GM21619 (cell line): ENCODE data around the gene DZIP1L.

Source experiments
- ATAC-seq: cut with Tn5 transposase; IDR thresholded peaks from one replicate; pipeline ENCODE4 v1.9.1; 2021; ENCODE audit not compliant: unreplicated experiment

DZIP1L gene

DNA sequence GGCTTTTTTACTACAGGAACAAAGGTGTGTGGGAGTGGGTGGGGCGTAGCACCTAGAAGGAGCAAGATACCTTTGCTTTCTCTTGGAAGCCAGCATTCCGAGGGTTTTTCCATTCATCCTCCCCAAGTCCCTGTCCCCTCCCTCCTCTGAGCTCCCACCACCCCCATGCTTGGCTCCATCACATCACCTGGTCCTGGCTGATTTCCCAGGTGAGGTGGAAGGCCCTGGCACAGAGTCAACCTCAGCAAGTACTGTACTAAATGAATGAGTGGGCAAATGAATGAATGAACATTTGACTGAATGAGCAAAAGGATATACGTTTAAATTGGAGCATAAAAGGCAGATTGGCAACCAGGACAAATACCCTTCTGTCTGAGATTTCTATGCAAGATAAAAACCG lies 45.4 kb downstream of the DZIP1L start:
- no peak for ATAC-seq

DNA sequence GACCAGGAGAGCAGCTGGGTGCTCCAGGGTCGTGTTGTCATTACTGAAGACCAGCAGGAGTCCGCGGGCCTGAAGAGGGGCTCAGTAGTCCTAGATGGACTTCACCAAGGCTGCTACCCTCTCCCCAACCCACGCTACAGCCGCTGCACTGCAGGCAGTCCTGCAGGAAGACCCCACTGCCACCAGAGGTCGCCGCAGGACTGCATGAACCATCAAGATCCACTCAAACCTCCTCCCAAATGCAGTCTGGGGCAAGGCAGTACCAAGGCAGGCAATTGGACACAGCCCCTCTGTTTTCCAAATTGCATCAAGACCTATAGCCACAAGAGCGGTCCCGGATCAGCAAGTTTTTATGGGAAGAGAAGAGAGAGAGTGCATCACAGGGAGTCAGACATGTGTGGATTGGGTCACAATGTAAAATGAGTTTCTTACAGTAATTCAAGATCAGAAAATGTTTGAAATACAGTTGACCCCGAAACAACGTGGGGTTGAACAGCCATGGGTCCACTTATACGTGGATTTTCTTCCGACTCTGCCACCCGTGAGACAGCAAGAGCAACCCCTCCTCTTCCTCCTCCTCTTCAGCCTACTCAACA lies 46.7 kb downstream of the DZIP1L start:
- peak; percentile 52 for ATAC-seq

DNA sequence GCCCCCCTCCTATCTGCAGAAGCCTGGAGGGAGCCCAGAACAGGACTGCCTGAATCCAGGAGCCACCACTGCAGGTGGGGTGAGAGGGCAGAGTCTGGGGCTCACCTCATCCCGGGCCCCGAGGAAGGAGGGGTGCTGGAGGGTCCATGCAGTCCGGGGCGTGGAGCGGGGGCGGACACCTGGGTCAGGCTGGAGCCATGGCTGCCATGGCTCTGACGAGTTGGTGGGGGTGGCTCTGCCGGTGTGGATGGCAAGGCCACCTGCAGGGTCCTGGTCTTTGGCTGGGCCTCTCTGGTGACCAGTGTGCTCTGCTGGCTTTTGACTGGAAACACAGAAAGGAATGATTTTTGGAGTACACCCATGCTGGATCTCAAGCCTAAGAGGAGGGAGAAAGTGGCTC lies 47.4 kb downstream of the DZIP1L start:
- ATAC-seq = no peak

DNA sequence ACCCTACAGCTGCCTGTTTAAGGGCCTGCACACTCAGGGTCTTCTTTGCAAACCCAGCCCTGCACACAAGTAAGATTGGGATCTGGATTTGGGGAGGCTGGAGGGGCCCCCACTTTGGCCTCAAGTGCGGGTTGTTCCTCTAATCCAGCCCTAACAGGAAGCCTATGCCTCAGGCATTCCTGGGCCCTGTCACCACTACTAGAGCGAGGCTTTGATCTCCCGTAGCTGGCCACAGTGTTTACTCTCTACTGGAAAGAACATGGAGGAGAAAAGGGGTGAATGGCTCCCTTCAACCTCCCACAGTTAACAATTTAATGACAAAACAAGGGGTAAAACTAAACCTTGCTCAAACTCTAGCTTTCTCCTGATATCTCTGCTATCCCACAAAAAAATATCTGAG lies 48.4 kb downstream of the DZIP1L start:
- no peak for ATAC-seq

DNA sequence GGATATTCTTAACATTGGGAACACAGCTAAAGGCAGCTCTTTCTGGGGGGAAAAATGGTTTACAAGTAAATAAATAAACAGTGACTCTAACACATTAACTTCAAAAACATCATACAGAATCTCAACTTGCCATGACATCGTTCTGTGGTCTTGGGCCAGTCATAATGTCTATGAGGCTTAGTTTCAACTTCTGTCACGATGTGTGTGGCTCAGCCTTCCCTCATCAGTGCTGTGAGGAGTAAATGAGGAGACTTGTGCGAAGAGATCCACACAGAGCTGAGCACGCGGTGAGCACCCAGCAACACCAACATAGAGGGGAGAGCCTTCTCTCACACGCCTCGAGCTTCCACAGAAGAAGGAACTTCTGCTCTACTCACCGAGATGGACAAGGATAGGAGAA lies 49.0 kb downstream of the DZIP1L start:
- ATAC-seq = peak; percentile 93

DNA sequence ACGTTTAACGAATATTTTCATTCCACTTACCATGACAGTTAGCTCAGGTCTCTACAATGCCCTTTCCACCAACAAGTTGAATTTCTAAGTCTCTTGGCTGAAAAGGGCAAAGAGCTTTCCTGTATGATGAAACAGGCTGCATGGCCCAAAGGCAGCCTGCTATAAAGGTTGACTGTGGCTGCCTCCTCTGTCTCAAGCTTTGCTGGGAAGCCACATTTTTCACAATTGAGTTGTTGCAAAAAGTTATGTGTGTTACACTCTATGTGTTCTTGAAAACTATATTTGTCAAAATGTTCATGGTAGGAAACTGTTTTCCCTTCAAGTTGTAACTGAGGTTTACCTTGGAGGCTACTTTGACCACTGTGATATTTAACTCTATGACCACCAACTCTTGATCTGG lies 49.5 kb downstream of the DZIP1L start:
- no peak for ATAC-seq

DNA sequence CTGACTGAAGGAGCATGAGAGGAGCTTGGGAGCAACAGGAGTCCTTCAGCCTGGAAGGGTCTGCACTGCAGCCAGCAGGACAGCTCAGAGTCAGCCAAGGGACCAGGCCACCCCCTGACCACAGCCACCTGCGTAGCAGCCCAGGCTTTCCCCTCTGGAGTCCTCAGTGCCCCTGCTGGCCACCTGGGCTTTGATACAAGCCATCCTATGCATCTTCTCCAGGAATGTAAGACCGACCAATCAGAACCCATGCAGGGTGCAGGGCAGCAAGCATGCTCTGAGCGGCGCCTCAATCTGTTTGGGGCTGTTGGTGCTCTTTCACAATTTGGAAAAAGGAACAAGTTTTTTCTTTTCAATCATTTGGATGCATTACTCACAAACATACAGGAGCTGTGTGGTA lies 52.0 kb downstream of the DZIP1L start:
- ATAC-seq = no peak

DNA sequence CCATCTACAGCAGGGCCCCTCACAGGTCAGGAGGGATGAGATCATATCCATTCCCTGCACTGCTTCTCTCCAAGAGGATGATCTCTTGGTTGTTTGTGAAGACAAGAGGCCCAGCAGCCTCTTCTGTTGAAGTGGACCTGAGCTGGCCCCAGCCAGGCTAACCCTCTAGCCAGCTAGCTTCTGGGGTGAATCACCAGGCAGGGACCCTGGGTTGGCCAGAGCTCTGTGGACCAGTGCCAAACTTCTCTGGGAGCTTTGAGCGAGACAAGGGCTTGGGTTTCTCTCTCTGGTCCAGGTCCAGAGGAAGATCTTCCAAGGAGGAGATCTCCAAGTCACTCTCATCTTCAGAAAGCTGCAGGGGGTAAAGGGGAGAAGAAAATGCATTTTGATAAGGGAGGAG lies 52.8 kb downstream of the DZIP1L start:
- no peak for ATAC-seq

DNA sequence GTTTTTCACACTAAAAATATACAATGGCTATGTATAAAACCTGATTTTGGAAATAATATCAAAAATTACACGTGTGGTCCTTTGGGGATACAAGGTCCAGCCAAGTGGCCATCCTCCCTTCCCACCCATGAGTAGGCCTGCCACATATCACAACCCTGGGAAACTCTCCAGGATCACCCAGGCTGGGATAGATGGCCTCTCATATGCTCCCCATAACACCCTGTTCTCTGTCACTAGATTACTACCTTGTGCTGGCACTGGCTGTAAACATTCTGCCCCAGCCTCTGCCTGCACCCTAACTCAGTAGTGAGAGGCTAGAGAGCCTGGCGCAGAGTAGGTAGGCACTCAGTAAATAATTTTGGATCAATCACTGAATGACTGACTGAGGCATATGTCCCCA lies 53.4 kb downstream of the DZIP1L start:
- ATAC-seq = no peak

DNA sequence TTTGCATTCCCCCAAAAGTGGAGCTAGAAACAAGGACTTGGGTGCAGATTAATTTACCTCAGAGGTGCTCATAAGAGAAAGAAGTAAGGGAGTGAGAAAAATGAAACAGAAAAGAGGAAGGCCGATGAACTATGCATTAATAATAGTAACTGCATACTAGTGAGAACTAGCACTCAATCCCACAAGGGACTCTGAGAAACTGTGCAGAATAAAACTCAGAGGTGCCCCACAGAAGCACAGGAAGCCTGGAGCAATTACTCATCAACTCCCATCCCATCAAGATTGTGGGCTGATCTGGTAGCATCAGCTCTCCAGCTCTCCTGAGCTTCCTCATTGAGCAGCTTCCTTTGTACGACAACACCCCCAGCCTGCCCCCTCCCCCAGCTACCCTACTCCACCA lies 54.6 kb downstream of the DZIP1L start:
- peak; percentile 67 for ATAC-seq

DNA sequence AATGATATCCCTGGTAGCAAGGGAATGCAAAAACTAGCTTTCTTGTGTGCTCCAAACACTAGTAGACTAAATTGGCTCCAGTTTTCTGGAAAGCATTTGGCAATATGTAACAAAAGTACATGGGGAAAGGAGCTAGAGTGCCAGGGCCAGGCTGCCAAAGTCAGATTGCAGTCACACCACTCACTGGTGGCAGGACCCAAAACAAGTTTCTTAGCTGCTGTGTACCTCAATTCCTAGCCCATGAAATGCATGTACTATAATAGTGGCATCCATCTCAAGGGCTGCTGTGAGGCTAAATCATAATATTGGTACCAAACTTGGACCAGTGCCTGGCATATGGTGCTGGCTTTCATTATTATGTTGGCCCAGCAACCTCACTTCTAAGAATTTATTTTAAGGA lies 56.1 kb downstream of the DZIP1L start:
- no peak for ATAC-seq

DNA sequence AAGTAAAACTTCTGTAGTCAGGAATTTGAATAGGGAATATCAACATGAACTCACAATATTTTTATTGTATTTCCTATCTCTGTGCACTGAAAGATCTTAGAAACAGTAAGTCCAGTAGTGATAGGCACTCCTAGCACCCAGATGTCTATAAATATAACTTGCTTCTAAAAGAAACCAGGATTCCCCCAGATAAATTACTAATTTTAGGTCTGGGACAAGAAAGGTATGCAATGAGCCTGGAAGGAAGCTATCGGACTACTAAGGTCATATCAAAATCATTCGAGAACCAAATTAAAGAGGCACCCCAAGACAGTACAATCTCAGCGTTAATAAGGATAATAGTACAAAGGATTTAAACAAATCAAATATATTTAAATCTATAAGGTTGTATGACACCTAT lies 58.0 kb downstream of the DZIP1L start:
- ATAC-seq = no peak

DNA sequence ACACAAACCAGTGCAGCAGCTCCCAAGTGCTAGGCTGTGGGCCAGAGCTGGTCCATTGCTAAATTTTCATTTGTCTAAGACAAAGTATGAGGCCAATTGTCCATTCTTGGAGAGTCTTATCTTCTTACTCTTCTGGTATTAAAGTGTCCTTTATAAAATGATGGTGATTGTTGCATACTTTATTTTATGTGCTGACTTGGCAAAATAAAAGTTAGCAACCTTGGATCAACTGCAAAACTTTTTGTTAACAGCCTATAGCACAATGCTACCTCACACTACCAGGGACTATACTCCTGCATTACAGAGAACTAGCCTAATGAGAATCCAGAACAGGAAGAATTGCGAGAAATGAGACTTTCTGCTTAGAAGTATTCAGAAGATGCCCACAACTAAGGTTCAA lies 61.4 kb downstream of the DZIP1L start:
- ATAC-seq = no peak

DNA sequence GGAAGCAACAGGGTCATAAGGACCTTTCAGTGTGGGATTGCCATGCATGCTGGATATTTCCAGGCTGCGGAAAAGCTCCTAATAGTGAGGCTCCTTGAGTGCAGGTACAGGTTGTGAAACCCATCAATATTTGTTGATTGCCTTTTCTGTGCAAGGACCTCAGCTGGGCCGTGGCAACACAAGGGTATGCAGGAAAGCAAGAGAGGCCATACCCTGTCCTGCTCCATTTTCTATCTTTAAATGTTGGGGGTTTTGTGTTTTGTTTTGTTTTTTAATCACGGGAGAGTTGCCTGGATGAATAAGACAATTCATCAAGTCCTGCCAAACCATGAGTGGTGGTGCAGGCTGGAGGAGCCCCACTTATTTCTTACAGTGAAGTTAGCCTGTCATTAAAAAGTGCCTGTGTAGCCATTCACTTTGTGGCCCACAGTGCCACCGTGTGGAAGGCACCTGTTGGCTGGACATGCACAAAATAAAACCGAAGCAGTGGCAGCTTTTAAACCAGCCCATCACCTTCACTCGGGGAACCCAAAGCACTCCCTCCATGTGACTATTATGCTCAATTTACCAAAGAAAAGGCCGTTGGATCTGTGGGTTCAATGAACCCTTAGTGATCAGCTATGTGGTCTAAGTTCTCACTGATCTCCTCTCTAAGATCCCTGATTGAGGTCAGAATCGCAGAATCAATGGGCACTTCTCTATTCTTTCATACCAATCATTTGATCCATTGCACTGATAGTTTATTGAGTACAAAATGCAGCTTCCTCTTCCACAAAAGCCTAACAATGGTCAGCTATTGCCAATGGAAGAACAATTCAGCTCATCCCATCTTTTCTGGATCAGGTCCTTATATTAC lies 63.2 kb downstream of the DZIP1L start:
- peak; percentile 76 for ATAC-seq

DNA sequence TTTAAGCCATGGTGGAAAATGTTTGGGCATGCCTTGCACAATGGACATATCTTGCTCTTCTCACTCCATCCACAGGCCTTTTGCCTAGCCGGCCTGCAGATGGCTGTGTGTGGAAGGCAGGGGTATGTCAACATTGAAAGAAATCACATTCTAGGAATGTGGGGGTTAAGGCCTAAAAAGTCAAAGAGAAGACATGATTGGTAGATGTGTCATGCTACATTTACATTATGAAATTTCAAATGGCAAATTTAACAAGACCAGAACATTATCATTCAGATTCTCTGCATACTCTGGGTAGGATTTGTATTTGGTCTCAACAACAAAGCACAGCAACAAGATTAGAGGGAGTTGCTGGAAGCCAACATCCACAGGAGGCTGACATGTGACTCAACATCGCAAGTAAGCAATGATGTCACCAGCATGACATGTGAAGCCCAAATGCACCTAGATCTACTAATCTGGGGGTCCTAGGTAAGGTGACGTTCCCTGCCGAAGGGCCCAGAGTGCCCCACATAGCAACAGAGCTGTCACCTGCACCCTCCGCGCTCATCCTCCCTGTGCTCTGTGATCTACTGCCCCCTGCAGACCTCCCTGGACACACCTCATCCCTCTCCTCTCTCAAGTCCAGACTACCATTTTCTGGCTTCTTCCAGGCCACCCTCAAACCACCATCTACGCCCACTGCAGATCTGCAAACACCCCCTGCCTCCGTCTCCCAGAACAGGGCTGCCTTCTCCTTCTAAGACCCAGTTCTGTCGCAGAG lies 66.1 kb downstream of the DZIP1L start:
- ATAC-seq = no peak

DNA sequence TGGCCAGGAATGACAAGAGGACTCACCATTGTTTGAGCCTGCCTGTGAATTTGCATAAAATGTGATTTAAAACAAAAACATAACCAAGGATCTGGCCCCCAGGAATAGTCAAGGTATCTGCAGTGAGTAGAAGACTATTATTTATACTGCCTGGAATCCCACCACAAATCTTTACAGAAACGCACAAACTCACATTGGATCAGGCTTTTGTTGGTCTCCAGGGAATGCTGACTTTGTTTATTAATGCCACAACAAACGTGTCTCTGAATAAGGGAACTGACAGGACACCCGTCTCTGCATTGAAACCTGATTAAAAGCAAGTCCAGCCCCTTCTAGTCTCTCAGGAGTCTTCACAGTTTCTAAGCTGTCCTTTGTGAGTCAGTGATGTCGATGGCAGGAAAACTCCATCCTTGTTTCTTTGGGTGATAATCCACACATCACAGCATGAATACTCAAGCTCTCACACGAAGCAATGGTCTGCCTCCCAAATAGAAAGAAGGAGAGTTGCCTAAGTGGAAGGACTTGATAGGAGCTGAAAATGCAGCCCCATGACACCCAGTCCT lies 67.7 kb downstream of the DZIP1L start:
- no peak for ATAC-seq

DNA sequence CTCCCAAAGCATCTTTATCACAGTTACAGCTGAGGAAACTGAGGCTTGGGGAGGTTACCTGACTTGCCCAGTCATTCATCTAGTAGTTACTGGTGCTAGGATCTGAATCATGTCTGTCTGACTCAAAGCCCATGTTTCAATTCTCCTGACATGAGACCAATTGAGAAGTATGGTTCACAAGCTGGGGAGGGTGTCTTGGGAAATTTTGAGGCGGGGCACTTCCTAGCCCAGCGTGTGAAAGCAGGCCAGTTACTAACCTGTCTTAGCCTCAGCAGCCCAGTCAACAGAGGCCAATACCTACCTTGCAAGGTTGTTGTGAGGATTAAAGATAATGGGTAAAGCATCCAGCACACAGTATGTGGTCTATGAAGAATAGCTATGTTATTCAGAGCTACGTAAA lies 68.5 kb downstream of the DZIP1L start:
- peak; percentile 64 for ATAC-seq

DNA sequence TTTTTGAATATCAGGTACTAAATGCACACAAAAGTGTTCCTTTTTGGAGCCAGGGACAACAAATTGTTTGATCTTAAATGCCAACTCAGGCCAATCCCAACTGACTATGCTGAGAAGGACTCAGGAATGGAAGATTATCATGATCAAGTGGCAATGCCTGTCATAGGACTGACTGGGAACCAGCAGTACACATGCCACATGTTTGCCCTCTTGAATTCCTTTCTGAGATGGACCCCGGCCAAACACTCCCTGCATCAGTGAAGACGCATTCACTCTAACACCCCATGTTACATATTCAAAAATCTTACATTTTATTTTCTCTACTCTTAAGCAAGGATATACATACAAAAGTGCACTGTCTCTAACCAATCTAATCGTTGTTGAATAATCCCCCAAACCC lies 69.3 kb downstream of the DZIP1L start:
- no peak for ATAC-seq

DNA sequence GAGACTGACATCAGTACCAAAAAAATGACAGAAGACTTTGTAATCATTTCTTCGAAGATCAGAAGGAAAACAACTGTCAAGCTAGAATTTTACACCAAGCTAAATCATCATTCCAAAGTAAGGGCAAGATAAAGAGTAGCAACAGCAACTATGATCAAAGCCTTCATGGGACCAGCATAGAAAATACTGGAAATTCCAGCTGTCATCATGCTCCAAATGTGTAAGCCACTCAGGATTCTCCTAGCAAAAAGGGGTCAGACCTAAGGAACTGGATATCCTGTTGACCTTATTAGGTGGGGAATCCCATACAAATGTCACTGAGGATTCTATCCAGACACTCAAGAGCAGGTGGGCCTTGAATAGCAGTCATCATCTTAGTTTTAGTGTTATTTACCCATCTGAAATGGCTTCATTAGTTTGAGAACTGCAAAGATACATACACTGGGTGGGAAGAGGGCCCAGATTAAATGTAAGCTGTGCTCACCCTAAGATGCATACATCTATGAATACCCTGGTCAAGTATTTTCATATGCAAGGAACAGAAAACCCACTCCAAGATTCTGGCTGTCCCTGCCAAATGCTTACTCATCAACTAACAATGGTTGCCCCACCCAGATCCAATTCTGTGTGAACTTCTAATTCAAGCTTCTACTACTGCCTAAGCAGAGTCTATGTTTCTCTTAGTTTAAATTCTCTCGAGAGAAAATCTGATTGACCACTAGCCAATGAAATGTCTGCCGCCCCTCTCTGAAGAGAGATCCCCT lies 72.0 kb downstream of the DZIP1L start:
- no peak for ATAC-seq

DNA sequence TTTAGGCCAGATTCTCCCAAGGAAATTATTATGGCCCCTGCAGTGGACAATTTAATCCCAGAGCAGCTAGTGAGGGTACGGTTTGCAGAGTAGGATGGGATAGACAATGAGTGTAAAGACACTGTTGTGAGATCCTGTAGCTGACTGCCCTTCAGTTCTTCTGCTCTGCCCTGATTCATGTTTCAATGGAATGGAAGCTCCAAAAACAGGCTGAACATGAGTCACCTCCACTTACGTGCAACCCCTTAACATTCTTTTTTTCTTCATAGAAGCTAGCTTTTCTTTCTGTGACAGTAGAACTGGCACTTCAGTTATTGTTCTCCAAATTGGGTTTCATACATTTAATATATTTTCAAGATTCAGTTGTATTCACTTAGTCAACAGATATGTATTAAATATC lies 73.4 kb downstream of the DZIP1L start:
- ATAC-seq = no peak
